ENCODE results near the gene SLC25A29. TPM values are rescaled to one million over a fixed set of nuclear protein-coding genes. Genes with fewer than 3 reads are reported as not detected.

The SLC25A29 gene
- total RNA-seq, 3 donors from 2014 or later = 40.2 to 119 (median 110) TPM

- DNase-seq (ENCODE audit: low spot score in 2 of 2) = peak in 1 of 2 donors; percentile 33
- Histone ChIP-seq H3K27me3 (no peaks in the 10 kb centered on the region), H3K4me3 (no peak overlapping the region), H3K27ac (peak overlapping the region in 1 of 2 donors; percentile 11), H3K4me1 (no peaks in the 10 kb centered on the region), H3K36me3 (no peaks in the 10 kb centered on the region), H3K9me3 (no peaks in the 10 kb centered on the region)
- peak in 1 of 3 donors; percentile 19 for TF ChIP-seq POLR2AphosphoS5 (IDR thresholded peaks at IDR 0.05)
- TF ChIP-seq, protein P1, sequence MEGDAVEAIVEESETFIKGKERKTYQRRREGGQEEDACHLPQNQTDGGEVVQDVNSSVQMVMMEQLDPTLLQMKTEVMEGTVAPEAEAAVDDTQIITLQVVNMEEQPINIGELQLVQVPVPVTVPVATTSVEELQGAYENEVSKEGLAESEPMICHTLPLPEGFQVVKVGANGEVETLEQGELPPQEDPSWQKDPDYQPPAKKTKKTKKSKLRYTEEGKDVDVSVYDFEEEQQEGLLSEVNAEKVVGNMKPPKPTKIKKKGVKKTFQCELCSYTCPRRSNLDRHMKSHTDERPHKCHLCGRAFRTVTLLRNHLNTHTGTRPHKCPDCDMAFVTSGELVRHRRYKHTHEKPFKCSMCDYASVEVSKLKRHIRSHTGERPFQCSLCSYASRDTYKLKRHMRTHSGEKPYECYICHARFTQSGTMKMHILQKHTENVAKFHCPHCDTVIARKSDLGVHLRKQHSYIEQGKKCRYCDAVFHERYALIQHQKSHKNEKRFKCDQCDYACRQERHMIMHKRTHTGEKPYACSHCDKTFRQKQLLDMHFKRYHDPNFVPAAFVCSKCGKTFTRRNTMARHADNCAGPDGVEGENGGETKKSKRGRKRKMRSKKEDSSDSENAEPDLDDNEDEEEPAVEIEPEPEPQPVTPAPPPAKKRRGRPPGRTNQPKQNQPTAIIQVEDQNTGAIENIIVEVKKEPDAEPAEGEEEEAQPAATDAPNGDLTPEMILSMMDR (IDR thresholded peaks at IDR 0.05) = peak in 2 of 3 donors; percentile 47 to 53
- no peak for TF ChIP-seq POLR2A (IDR thresholded peaks at IDR 0.05)
- intact Hi-C loops (cut with DNase I; ENCODE audit: low total_unique reads) = no loop called here
Measured at GRCh38 chr14:100271247-100271939, 34.9 kb downstream of the SLC25A29 start.

DNA sequence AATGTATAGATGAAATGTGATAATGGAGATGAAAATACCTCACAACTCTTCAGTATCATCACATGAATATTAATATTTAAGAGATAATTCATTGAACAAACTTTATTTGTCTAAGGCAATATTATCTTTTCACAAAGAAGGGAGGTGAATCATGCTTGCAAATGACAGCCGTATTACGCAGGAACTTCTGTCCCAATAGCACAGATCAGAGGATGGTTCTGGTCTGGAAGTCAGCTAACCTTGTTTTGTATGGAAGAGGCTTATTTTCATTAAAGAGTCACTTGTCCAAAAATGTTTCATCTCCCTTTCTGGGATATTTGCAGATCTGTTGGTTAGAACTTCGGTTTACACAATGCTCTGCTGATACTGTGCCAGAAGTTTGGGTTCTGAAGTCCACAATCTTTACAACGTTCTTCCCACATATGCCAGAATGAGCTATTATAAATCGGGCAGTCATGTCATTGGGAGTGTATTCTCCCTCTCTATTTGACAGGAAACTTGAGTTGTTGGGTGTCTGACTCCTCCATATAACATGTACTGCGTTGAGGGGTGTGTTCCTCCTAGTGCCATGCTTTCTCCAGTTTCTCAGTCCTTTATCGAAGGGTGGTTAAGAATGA is 37.5 kb downstream of the SLC25A29 start:
- DNase-seq (ENCODE audit: low spot score in 2 of 2) = no peak
- Histone ChIP-seq H3K27me3 (no peaks in the 10 kb centered on the region), H3K36me3 (no peaks in the 10 kb centered on the region), H3K27ac (no peak overlapping the region), H3K4me3 (no peak overlapping the region), H3K9me3 (no peaks in the 10 kb centered on the region), H3K4me1 (no peaks in the 10 kb centered on the region)
- TF ChIP-seq, protein P1 (IDR thresholded peaks at IDR 0.05) = no peak
- no peak for TF ChIP-seq POLR2A (IDR thresholded peaks at IDR 0.05)
- TF ChIP-seq POLR2AphosphoS5 (IDR thresholded peaks at IDR 0.05) = no peak
- intact Hi-C loops (cut with DNase I; ENCODE audit: low total_unique reads) = no loop called here

DNA sequence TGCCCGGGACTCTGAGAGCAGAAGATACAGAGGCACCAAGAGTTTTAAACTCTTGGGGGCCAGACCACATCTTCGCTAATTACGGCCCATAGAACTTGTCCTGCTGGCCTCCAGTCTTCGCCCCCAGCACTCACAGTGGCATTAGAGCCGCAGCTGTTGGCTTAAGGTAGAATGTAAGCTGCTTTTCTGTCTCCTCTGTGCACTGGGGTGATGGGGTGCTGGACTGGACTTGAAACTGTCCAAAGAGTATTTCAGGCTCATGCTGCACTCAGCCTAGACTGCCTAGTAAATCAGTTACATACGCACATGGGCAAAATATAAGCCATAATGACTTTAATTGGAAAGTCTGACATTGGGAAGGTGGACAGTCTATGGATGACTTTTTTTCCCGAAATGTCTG is 38.3 kb downstream of the SLC25A29 start:
- no peaks in the 10 kb centered on the region for H3K4me1 ChIP-seq
- no peak overlapping the region for H3K27ac ChIP-seq
- TF ChIP-seq POLR2A (IDR thresholded peaks at IDR 0.05) (no peak), POLR2AphosphoS5 (IDR thresholded peaks at IDR 0.05) (no peak)
- TF ChIP-seq, protein P1 (IDR thresholded peaks at IDR 0.05) = no peak
- intact Hi-C loops (cut with DNase I; ENCODE audit: low total_unique reads) = no loop called here
- no peaks in the 10 kb centered on the region for H3K36me3 ChIP-seq
- H3K4me3 ChIP-seq = no peak overlapping the region
- H3K27me3 ChIP-seq = no peaks in the 10 kb centered on the region
- no peak for DNase-seq (ENCODE audit: low spot score in 2 of 2)
- H3K9me3 ChIP-seq = no peaks in the 10 kb centered on the region

DNA sequence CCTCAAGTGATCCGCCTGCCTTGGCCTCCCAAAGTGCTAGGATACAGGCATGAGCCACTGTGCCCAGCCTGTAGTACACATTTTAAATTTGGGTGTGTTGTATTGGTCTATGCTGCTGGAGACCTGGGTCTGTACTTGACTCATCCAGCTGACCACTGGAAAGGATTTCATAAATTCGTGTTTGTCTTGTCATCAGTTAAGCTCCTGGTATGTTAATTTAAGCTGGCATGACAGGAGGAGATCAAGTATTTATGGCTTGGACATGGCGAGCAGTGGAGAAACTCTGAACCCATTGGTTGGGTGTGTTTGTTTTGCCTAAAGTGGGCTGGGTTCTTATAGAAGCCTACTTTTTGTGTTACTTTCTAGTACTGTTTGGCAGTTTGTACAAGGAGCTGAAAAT is 43.1 kb downstream of the SLC25A29 start:
- no peaks in the 10 kb centered on the region for H3K27me3 ChIP-seq
- H3K4me3 ChIP-seq = no peak overlapping the region
- intact Hi-C loops (cut with DNase I; ENCODE audit: low total_unique reads) = no loop called here
- H3K27ac ChIP-seq = no peak overlapping the region
- DNase-seq (ENCODE audit: low spot score in 2 of 2) = no peak
- H3K9me3 ChIP-seq = no peaks in the 10 kb centered on the region
- TF ChIP-seq POLR2A (IDR thresholded peaks at IDR 0.05) = no peak
- TF ChIP-seq, protein P1 (IDR thresholded peaks at IDR 0.05) = no peak
- H3K4me1 ChIP-seq = no peaks in the 10 kb centered on the region
- no peaks in the 10 kb centered on the region for H3K36me3 ChIP-seq

DNA sequence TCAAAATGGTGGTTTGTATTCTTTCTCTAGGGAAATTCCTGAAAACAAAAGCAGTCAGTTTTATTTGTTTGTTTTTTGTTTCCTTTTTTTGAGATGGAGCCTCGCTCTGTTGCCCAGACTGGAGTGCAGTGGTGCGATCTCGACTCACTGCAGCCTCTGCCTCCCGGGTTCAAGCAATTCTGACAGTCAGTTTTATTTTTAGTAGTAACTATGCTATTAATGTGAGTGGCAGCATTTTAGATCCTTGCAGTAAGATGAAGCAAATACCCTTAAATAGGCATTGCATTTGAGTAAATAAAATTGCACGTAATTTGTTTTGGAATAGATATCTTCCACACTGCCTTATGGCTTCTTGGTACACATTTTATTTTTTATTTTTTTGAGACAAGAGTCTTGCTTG is 43.7 kb downstream of the SLC25A29 start:
- Histone ChIP-seq H3K27ac (no peak overlapping the region), H3K4me1 (no peaks in the 10 kb centered on the region), H3K4me3 (no peak overlapping the region), H3K9me3 (no peaks in the 10 kb centered on the region), H3K27me3 (no peaks in the 10 kb centered on the region), H3K36me3 (no peaks in the 10 kb centered on the region)
- DNase-seq (ENCODE audit: low spot score in 2 of 2) = no peak
- intact Hi-C loops (cut with DNase I; ENCODE audit: low total_unique reads) = no loop called here
- TF ChIP-seq, protein P1 (IDR thresholded peaks at IDR 0.05) = no peak
- no peak for TF ChIP-seq POLR2A (IDR thresholded peaks at IDR 0.05)
- TF ChIP-seq POLR2AphosphoS5 (IDR thresholded peaks at IDR 0.05) = no peak

All from breast epithelium (tissue), 4 donors.